Measurements from ENCODE around the gene KDM2B. TPM values are rescaled to one million over a fixed set of nuclear protein-coding genes. Genes with fewer than 3 reads are reported as not detected.
"Not testable (repeated sequence)": the region's sequence is repeated elsewhere in the genome, so short reads cannot be mapped to it uniquely, and the experiment has no call there.

The KDM2B gene
- total RNA-seq, 8 experiments from 2014 or later = 20.6 to 42.8 (median 30.7) TPM

GRCh38 chr12:121405211-121405610 lies 175.6 kb downstream of the KDM2B start:
- Histone ChIP-seq H3K27ac (no peak overlapping the region), H3K4me1 (replicated peaks in 1 of 2) (peaks cover 3 to 10% of the 10 kb centered on the region in 2 donors), H3K4me3 (no peak overlapping the region)
- in situ Hi-C loops (cut with MboI; ENCODE audit: low pct_unique_long_range_greater_than_20kb in 2 of 9, low sequenced_read_pairs in 9 of 9, unreplicated experiment in 9 of 9) = no loop called here
- no peak for ATAC-seq (replicated peaks in 6 of 8)
- 83 to 100% (median 100%) methylated on average over 1 to 2 of the region's 2 CpGs; no CpG with 5 or more reads in 6 of the 10 experiments for WGBS, 10 experiments

GRCh38 chr12:121404734-121405133 lies 176.1 kb downstream of the KDM2B start:
- WGBS, 10 experiments = 100% methylated on average over 1 of the region's 1 CpG; no CpG with 5 or more reads in 6 of the 10 experiments
- peaks cover 3 to 10% of the 10 kb centered on the region in 2 donors for H3K4me1 ChIP-seq (replicated peaks in 1 of 2)
- no peak overlapping the region for H3K27ac ChIP-seq
- H3K4me3 ChIP-seq = no peak overlapping the region
- ATAC-seq (replicated peaks in 6 of 8) = no peak
- in situ Hi-C loops (cut with MboI; ENCODE audit: low pct_unique_long_range_greater_than_20kb in 2 of 9, low sequenced_read_pairs in 9 of 9, unreplicated experiment in 9 of 9) = no loop called here

DNA sequence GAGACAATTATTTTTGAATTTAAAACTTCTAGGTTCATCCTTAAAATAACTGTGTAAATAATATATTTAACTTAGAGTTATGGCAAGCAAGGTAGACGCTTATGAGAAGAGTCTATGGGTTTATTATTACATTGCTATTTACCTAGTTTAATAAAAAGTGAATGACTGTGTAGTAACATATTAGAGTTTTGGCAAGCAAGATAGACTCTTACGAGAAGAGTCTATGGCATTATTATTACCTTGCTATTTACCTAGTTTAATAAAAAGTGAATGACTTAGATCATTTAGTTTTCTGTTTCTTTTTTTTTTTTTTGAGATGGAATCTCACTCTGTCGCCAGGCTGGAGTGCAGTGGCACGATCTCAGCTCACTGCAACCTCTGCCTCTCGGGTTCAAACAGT lies 177.1 kb downstream of the KDM2B start:
- 68 to 100% (median 96%) methylated on average over 1 to 5 of the region's 5 CpGs for WGBS, 10 experiments
- in situ Hi-C loops (cut with MboI; ENCODE audit: low pct_unique_long_range_greater_than_20kb in 2 of 9, low sequenced_read_pairs in 9 of 9, unreplicated experiment in 9 of 9) = no loop called here

DNA sequence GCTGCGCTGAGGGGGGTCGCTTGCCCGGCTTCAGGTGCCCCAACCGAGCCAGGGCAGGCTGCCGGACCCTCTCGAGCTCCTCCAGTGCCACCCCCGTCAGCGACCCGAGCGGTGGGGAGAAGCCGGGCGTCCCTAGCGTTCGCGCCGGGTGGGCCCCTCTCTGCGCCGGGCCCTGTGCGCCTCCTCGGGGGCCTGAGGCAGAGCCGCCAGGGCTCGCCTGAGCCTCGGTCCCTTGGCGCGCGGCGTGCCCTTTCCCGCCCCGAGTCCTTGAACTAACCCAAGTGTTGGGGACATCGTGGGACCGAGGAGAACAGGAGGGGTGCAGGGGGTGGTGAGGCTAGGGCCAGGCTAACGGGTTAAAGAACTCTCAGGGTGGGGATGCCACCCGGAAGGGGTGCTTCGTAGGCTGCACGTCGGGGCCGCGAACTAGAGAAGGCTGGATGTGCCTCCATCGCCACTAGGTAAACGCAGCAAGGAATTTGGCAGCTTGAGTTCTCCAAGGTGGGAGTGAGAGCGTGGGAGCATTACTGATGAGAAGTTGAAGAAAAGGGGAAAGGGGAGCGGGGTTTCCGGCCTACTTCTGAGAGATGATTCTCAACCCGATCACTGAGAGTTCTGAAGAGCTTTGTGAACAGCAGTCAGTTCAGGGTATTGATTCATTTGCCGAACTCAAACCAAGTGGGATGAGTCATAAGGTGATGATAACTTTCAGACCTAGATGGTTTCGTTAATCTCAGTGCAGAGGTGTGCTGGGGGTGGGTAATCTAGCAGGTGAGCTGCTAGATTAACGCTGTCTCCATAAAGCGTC lies 180.3 kb downstream of the KDM2B start:
- Histone ChIP-seq H3K27ac (peak overlapping the region; percentile 57 to 77), H3K4me3 (peak overlapping the region; percentile 71 to 90 (median 73)), H3K4me1 (replicated peaks in 1 of 2) (peaks cover 9 to 17% of the 10 kb centered on the region in 2 donors)
- in situ Hi-C loops (cut with MboI; ENCODE audit: low pct_unique_long_range_greater_than_20kb in 2 of 9, low sequenced_read_pairs in 9 of 9, unreplicated experiment in 9 of 9) = no loop called here
- WGBS, 10 experiments = 0 to 10% (median 1%) methylated on average over 2 to 21 of the region's 48 CpGs; no CpG with 5 or more reads in 2 of the 10 experiments
- ATAC-seq (replicated peaks in 6 of 8) = peak; percentile 52 to 68 (median 58)

More for the DNA sequence above, 177.1 kb downstream of the KDM2B start:
- H3K27ac ChIP-seq = no peak overlapping the region
- ATAC-seq (replicated peaks in 6 of 8) = no peak
- H3K4me3 ChIP-seq = no peak overlapping the region
- H3K4me1 ChIP-seq (replicated peaks in 1 of 2) = peaks cover 6 to 13% of the 10 kb centered on the region in 2 donors

DNA sequence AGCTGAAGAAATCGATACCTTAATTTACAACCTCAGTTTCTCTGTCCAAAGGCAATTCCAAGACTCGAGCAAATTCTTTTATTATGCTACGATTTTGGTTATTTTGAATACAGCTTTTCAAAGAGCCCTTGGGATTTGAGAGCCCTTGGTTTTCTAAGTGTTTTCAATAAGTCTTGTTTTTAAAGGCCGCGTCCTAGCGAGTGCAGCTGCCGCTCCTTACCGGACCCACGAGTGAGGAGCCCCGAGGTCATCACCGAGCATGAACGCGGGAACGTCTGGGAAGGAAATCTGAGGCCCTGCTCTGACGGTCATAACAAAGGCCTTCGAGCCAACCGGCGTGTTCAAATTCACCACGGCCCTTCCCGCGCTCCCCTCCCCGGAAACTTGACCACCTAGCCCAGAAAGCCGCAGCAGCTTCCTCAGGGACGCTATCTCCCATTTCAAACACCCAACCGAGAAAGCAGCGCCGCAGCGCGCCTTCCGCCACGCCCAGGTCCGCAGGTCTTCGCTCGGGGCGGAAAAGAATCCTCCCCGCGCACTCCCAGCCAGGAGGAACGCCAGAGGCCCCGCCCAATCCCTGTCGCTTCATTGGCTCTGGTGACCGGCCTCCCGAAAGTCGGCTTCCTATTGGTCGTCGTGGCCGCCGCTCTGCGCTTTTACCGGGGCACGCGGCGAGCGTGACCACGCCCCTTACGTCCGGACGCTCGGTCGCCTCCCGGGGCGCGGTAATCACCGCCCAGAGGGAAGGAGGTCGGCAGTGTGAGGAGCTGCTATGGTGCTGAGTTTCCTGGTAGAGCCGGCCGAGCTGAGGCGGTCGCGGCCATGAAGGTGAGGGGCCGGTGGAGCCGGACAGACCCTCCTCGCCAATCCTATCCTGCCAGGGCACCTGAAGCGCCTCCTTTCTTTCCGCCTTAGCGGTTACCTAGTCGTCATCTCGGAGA lies 181.2 kb downstream of the KDM2B start, which contains the start of gene RNF34:
TSS of gene RNF34 (plus strand) at position 728 of the 941 bp plus-strand sequence. CDS start at position 823, 95 bp downstream.
- Histone ChIP-seq H3K4me1 (replicated peaks in 1 of 2) (peaks cover 9 to 17% of the 10 kb centered on the region in 2 donors), H3K27ac (peak within 1 kb of the TSS; percentile 60 to 77), H3K4me3 (peak within 1 kb of the TSS; percentile 71 to 90 (median 73))
- peak; percentile 90 to 97 (median 96) for ATAC-seq (replicated peaks in 6 of 8)
- in situ Hi-C loops (cut with MboI; ENCODE audit: low pct_unique_long_range_greater_than_20kb in 2 of 9, low sequenced_read_pairs in 9 of 9, unreplicated experiment in 9 of 9) = no loop called here
- 0 to 4% (median 0%) methylated on average over 1 to 29 of the region's 77 CpGs for WGBS, 10 experiments

GRCh38 chr12:121398355-121398754 lies 182.5 kb downstream of the KDM2B start:
- peak overlapping the region in 2 of 5 donors; percentile 73 to 74 for H3K4me3 ChIP-seq
- peaks cover 9 to 17% of the 10 kb centered on the region in 2 donors for H3K4me1 ChIP-seq (replicated peaks in 1 of 2)
- ATAC-seq (replicated peaks in 6 of 8) = no peak
- 87 to 100% (median 100%) methylated on average over 1 to 5 of the region's 5 CpGs; no CpG with 5 or more reads in 1 of the 10 experiments for WGBS, 10 experiments
- H3K27ac ChIP-seq = no peak overlapping the region
- in situ Hi-C loops (cut with MboI; ENCODE audit: low pct_unique_long_range_greater_than_20kb in 2 of 9, low sequenced_read_pairs in 9 of 9, unreplicated experiment in 9 of 9) = no loop called here

GRCh38 chr12:121397521-121397920 lies 183.3 kb downstream of the KDM2B start:
- Histone ChIP-seq H3K27ac (no peak overlapping the region), H3K4me3 (no peak overlapping the region), H3K4me1 (replicated peaks in 1 of 2) (peaks cover 9 to 17% of the 10 kb centered on the region in 2 donors)
- in situ Hi-C loops (cut with MboI; ENCODE audit: low pct_unique_long_range_greater_than_20kb in 2 of 9, low sequenced_read_pairs in 9 of 9, unreplicated experiment in 9 of 9) = no loop called here
- WGBS, 10 experiments = 80 to 100% (median 97%) methylated on average over 2 to 13 of the region's 14 CpGs; no CpG with 5 or more reads in 1 of the 10 experiments
- ATAC-seq (replicated peaks in 6 of 8) = no peak

DNA sequence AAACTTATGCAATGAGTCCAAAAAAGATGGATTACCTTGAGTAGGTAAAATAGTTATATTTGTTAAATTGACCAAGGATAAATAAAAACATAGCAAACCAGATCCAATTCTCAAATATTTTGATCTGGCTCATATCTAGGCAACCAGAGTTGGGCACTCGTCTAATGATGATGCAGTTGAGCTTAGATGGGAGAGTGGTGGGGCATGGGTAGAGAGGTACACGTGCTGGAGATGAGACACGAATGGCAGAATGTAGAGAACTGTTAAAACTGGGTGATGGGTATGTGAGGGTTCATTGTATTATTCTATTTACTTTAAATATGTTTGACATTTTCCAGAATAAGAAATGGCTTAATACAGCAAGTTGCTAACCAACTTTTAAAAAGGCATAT lies 188.5 kb downstream of the KDM2B start:
- no peak for ATAC-seq (replicated peaks in 6 of 8)
- in situ Hi-C loops (cut with MboI; ENCODE audit: low pct_unique_long_range_greater_than_20kb in 2 of 9, low sequenced_read_pairs in 9 of 9, unreplicated experiment in 9 of 9) = no loop called here
- WGBS, 10 experiments = 0 to 95% (median 76%) methylated on average over 1 to 3 of the region's 3 CpGs; no CpG with 5 or more reads in 2 of the 10 experiments
- no peaks in the 10 kb centered on the region for H3K4me1 ChIP-seq (replicated peaks in 1 of 2)
- no peak overlapping the region for H3K4me3 ChIP-seq
- H3K27ac ChIP-seq = no peak overlapping the region

GRCh38 chr12:121391619-121392324 lies 189.1 kb downstream of the KDM2B start:
- peak in 3 of 8 experiments; percentile 73 to 93 (median 86) for ATAC-seq (replicated peaks in 6 of 8)
- no peak overlapping the region for H3K4me3 ChIP-seq
- 13 to 100% (median 91%) methylated on average over 4 to 10 of the region's 10 CpGs for WGBS, 10 experiments
- H3K4me1 ChIP-seq (replicated peaks in 1 of 2) = no peaks in the 10 kb centered on the region
- no peak overlapping the region for H3K27ac ChIP-seq
- in situ Hi-C loops (cut with MboI; ENCODE audit: low pct_unique_long_range_greater_than_20kb in 2 of 9, low sequenced_read_pairs in 9 of 9, unreplicated experiment in 9 of 9) = no loop called here

- Histone ChIP-seq H3K4me1 (replicated peaks in 1 of 2) (no peaks in the 10 kb centered on the region), H3K27ac (no peak overlapping the region), H3K4me3 (no peak overlapping the region)
- in situ Hi-C loops (cut with MboI; ENCODE audit: low pct_unique_long_range_greater_than_20kb in 2 of 9, low sequenced_read_pairs in 9 of 9, unreplicated experiment in 9 of 9) = no loop called here
- no peak for ATAC-seq (replicated peaks in 6 of 8)
- 13 to 100% (median 90%) methylated on average over 1 to 2 of the region's 2 CpGs; no CpG with 5 or more reads in 2 of the 10 experiments for WGBS, 10 experiments
These were observed 190.0 kb downstream of the KDM2B start for GRCh38 chr12:121390856-121391255.

- Histone ChIP-seq H3K4me3 (no peak overlapping the region), H3K4me1 (replicated peaks in 1 of 2) (no peaks in the 10 kb centered on the region), H3K27ac (no peak overlapping the region)
- WGBS, 10 experiments = 17 to 100% (median 74%) methylated on average over 1 to 5 of the region's 5 CpGs; no CpG with 5 or more reads in 1 of the 10 experiments
- no peak for ATAC-seq (replicated peaks in 6 of 8)
- in situ Hi-C loops (cut with MboI; ENCODE audit: low pct_unique_long_range_greater_than_20kb in 2 of 9, low sequenced_read_pairs in 9 of 9, unreplicated experiment in 9 of 9) = no loop called here
These were observed 192.3 kb downstream of the KDM2B start for GRCh38 chr12:121388421-121388981.

DNA sequence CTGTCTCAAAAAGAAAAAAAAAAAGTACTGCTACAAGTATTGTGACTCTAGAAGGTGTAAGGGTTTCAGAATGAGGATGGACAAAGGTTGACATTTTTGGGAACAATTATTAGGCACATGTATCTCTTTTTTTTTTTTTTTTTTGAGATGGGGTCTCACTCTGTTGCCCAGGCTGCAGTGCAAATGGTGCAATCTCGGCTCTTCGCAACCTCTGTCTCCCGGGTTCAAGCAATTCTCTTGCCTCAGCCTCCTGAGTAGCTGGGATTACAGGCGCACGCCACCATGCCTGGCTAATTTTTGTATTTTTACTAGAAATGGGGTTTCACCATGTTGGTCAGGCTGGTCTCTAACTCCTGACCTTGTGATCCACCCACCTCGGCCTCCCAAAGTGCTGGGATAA lies 195.9 kb downstream of the KDM2B start:
- H3K4me3 ChIP-seq; H3K27ac ChIP-seq; ATAC-seq (replicated peaks in 6 of 8); in situ Hi-C loops (cut with MboI; ENCODE audit: low pct_unique_long_range_greater_than_20kb in 2 of 9, low sequenced_read_pairs in 9 of 9, unreplicated experiment in 9 of 9); H3K4me1 ChIP-seq (replicated peaks in 1 of 2): not testable (repeated sequence)
- 40 to 100% (median 71%) methylated on average over 1 to 6 of the region's 6 CpGs; no CpG with 5 or more reads in 6 of the 10 experiments for WGBS, 10 experiments

Data from motor neuron (in vitro differentiated cells).